Upper lobe of left lung (tissue), 4 donors: Measurements from ENCODE around the gene GPR176.

ENCODE experiments used
- CTCF ChIP-seq, 6 experiments: fragments of 450-650 bp in 4 of 6; fragments of 200-600 bp in 2 of 6; sonication (generic) in 2 of 6; IDR thresholded peaks; one replicate each; pipeline ENCODE4 v1.5.1; 2016 to 2019; ENCODE audit warnings: antibody characterized with exemption in 6 of 6
- POLR2A ChIP-seq, 4 donors: fragments of 450-650 bp; IDR thresholded peaks; one replicate each; pipeline ENCODE4 v1.5.1; 2016 to 2017; ENCODE audit warnings: antibody characterized with exemption in 4 of 4, mild to moderate bottlenecking in 2 of 4

- no peak for TF ChIP-seq CTCF (IDR thresholded peaks at IDR 0.05)
- no peak for TF ChIP-seq POLR2A (IDR thresholded peaks at IDR 0.05)
These were observed 21.7 kb downstream of the GPR176 start for GRCh38 chr15:39898317-39898716.
